GM18502 (cell line): ENCODE data around the gene CDKN2AIP.

ENCODE experiments used
- ATAC-seq: cut with Tn5 transposase; IDR thresholded peaks from one replicate; pipeline ENCODE4 v1.9.1; 2021; ENCODE audit warnings: mild to moderate bottlenecking; ENCODE audit not compliant: unreplicated experiment, poor library complexity

CDKN2AIP gene

GRCh38 chr4:183483997-183484396 is 39.6 kb downstream of the CDKN2AIP start:
- ATAC-seq, result no peak

- no peak for ATAC-seq
These were observed 41.1 kb downstream of the CDKN2AIP start for GRCh38 chr4:183485411-183486160.

- no peak for ATAC-seq
These were observed 48.4 kb downstream of the CDKN2AIP start for GRCh38 chr4:183492791-183493222.

GRCh38 chr4:183493246-183493645 is 48.8 kb downstream of the CDKN2AIP start:
- ATAC-seq, result no peak

- no peak for ATAC-seq
These were observed 50.7 kb downstream of the CDKN2AIP start for GRCh38 chr4:183495184-183495583.
